GM23248 (cell line): ENCODE measurements around the gene CNTNAP5. TPM values are rescaled to one million over a fixed set of nuclear protein-coding genes. Genes with fewer than 3 reads are reported as not detected.

Experiments used
- DNase-seq: peaks from one replicate; pipeline ENCODE4 v3.0.0-alpha.2; 2015
- H2AFZ ChIP-seq: fragments of 200-600 bp; sonication (generic); 2 replicates; pipeline ENCODE4 v1.6.1; 2016; ENCODE audit warnings: antibody characterized with exemption
- H3F3A ChIP-seq: fragments of 200-600 bp; sonication (generic); 2 replicates; pipeline ENCODE4 v1.6.1; 2016; ENCODE audit warnings: mild to moderate bottlenecking, antibody characterized with exemption, mixed run types; ENCODE audit not compliant: insufficient read depth
- H3K27ac ChIP-seq: fragments of 200-600 bp; sonication (generic); 2 replicates; pipeline ENCODE4 v1.5.1; 2016; ENCODE audit warnings: mild to moderate bottlenecking
- H3K27me3 ChIP-seq: fragments of 200-600 bp; sonication (generic); replicated peaks from 2 replicates; pipeline ENCODE4 v1.6.1; 2016; ENCODE audit warnings: mild to moderate bottlenecking; ENCODE audit not compliant: insufficient read depth
- H3K36me3 ChIP-seq: fragments of 200-600 bp; sonication (generic); 2 replicates; pipeline ENCODE4 v1.6.1; 2016; ENCODE audit warnings: low read depth, mild to moderate bottlenecking
- H3K4me1 ChIP-seq: fragments of 200-600 bp; sonication (generic); 2 replicates; pipeline ENCODE4 v1.6.1; 2016; ENCODE audit warnings: mild to moderate bottlenecking; ENCODE audit not compliant: insufficient read depth
- H3K4me2 ChIP-seq: fragments of 200-600 bp; sonication (generic); one replicate; pipeline ENCODE4 v1.6.1; 2016; ENCODE audit warnings: mild to moderate bottlenecking; ENCODE audit not compliant: unreplicated experiment
- H3K4me3 ChIP-seq: fragments of 200-600 bp; sonication (generic); 2 replicates; pipeline ENCODE4 v1.5.1; 2016; ENCODE audit warnings: mild to moderate bottlenecking
- H3K79me2 ChIP-seq: fragments of 200-600 bp; sonication (generic); 2 replicates; pipeline ENCODE4 v1.6.1; 2016; ENCODE audit warnings: mild to moderate bottlenecking; ENCODE audit not compliant: insufficient read depth
- H3K9ac ChIP-seq: fragments of 200-600 bp; sonication (generic); 2 replicates; pipeline ENCODE4 v1.6.1; 2016; ENCODE audit warnings: mild to moderate bottlenecking
- H3K9me2 ChIP-seq: fragments of 200-600 bp; sonication (generic); 2 replicates; pipeline ENCODE4 v1.6.1; 2016; ENCODE audit warnings: mixed run types, mild to moderate bottlenecking, moderate library complexity; ENCODE audit not compliant: insufficient read depth
- H3K9me3 ChIP-seq: fragments of 200-600 bp; sonication (generic); one replicate; pipeline ENCODE4 v1.6.1; 2017; ENCODE audit warnings: low read depth
- H4K20me1 ChIP-seq: fragments of 200-600 bp; sonication (generic); 2 replicates; pipeline ENCODE4 v1.6.0; 2016; ENCODE audit not compliant: insufficient read depth
- EZH2 ChIP-seq: fragments of 200-600 bp; sonication (generic); IDR thresholded peaks from 2 replicates; pipeline ENCODE4 v1.6.1; 2018; ENCODE audit warnings: antibody characterized with exemption, mild to moderate bottlenecking; ENCODE audit not compliant: insufficient read depth, poor library complexity, severe bottlenecking
- EZH2phosphoT487 ChIP-seq: fragments of 200-600 bp; sonication (generic); IDR thresholded peaks from 2 replicates; pipeline ENCODE4 v1.6.1; 2018; ENCODE audit warnings: antibody characterized with exemption, moderate library complexity, mild to moderate bottlenecking, low read depth; ENCODE audit not compliant: insufficient read depth
- WGBS, 2 experiments: methylation state at CpG; one replicate each; pipeline ENCODE4 v1.1.6; 2015 to 2017; ENCODE audit warnings: low lambda C conversion rate in 2 of 2, low coverage in 1 of 2; ENCODE audit errors: missing lambda C conversion rate in 2 of 2; 5-methylcytosine and 5-hydroxymethylcytosine counted together
- in situ Hi-C: fragments of 300-500 bp; cut with MboI; formaldehyde crosslinking; loops from 2 replicates; pipeline ENCODE4 v1.15.0; 2020
- polyA plus RNA-seq: library from polyadenylated mRNA; unstranded; fragments of >200 nt; fragmentation: Nextera tagmentation; extraction: Ambion mirVana; gene quantifications from 2 replicates; pipeline ENCODE4 v1.2.1, GENCODE V29; 2016
- total RNA-seq: library from RNA; depleted of rRNA; stranded (reverse); fragments of >200 nt; shearing (Covaris generic); gene quantifications from 2 replicates; pipeline ENCODE4 v1.2.3, GENCODE V29; 2014

The CNTNAP5 gene
- total and polyA plus RNA-seq, 2 experiments from 2014 or later, result not detected

GRCh38 chr2:124571836-124572235 lies 546.7 kb downstream of the CNTNAP5 start:
- TF ChIP-seq EZH2 (no peak), EZH2phosphoT487 (no peak)
- no peaks in the 10 kb centered on the region for H3K79me2 ChIP-seq
- H2AFZ ChIP-seq, result no peak overlapping the region
- no peaks in the 10 kb centered on the region for H3F3A ChIP-seq
- H3K9me3 ChIP-seq, result no peaks in the 10 kb centered on the region
- H3K9me2 ChIP-seq, result no peaks in the 10 kb centered on the region
- no peaks in the 10 kb centered on the region for H3K36me3 ChIP-seq
- H4K20me1 ChIP-seq, result no peaks in the 10 kb centered on the region
- H3K27ac ChIP-seq, result no peak overlapping the region
- WGBS, 2 experiments, result 26 to 29% methylated on average over 3 of the region's 3 CpGs
- in situ Hi-C loops, result no loop called here
- no peaks in the 10 kb centered on the region for H3K4me1 ChIP-seq
- no peak overlapping the region for H3K4me2 ChIP-seq
- H3K9ac ChIP-seq, result no peak overlapping the region
- no peak for DNase-seq
- H3K4me3 ChIP-seq, result no peak overlapping the region
- H3K27me3 ChIP-seq, result no peaks in the 10 kb centered on the region

- H3K27ac ChIP-seq, result no peak overlapping the region
- H3K9me2 ChIP-seq, result no peaks in the 10 kb centered on the region
- H3K27me3 ChIP-seq, result no peaks in the 10 kb centered on the region
- no peaks in the 10 kb centered on the region for H3F3A ChIP-seq
- H3K4me1 ChIP-seq, result no peaks in the 10 kb centered on the region
- H3K9ac ChIP-seq, result no peak overlapping the region
- in situ Hi-C loops, result no loop called here
- no peak overlapping the region for H2AFZ ChIP-seq
- H4K20me1 ChIP-seq, result no peaks in the 10 kb centered on the region
- 22 to 36% methylated on average over 1 of the region's 1 CpG for WGBS, 2 experiments
- TF ChIP-seq EZH2phosphoT487 (no peak), EZH2 (no peak)
- no peak overlapping the region for H3K4me3 ChIP-seq
- no peaks in the 10 kb centered on the region for H3K79me2 ChIP-seq
- H3K9me3 ChIP-seq, result no peaks in the 10 kb centered on the region
- DNase-seq, result no peak
- H3K36me3 ChIP-seq, result no peaks in the 10 kb centered on the region
- H3K4me2 ChIP-seq, result no peak overlapping the region
Observed at GRCh38 chr2:124572934-124573634, 548.0 kb downstream of the CNTNAP5 start.

- Histone ChIP-seq H3K79me2 (no peaks in the 10 kb centered on the region), H4K20me1 (no peaks in the 10 kb centered on the region), H3K9me3 (no peaks in the 10 kb centered on the region), H3K9me2 (no peaks in the 10 kb centered on the region), H3K36me3 (no peaks in the 10 kb centered on the region), H3K4me1 (no peaks in the 10 kb centered on the region), H3K27ac (no peak overlapping the region), H2AFZ (no peak overlapping the region), H3K27me3 (no peaks in the 10 kb centered on the region), H3K4me2 (no peak overlapping the region), H3F3A (no peaks in the 10 kb centered on the region), H3K4me3 (no peak overlapping the region), H3K9ac (no peak overlapping the region)
- WGBS, 2 experiments, result 18 to 27% methylated on average over 2 of the region's 2 CpGs
- no peak for DNase-seq
- in situ Hi-C loops, result no loop called here
- no peak for TF ChIP-seq EZH2phosphoT487
- no peak for TF ChIP-seq EZH2
Observed at GRCh38 chr2:124575497-124575896, 550.4 kb downstream of the CNTNAP5 start.

- Histone ChIP-seq H3K4me3 (no peak overlapping the region), H3K4me1 (no peaks in the 10 kb centered on the region), H3K36me3 (no peaks in the 10 kb centered on the region), H3K9me2 (no peaks in the 10 kb centered on the region), H3F3A (no peaks in the 10 kb centered on the region), H3K9ac (no peak overlapping the region), H3K27me3 (no peaks in the 10 kb centered on the region), H2AFZ (no peak overlapping the region), H3K27ac (no peak overlapping the region), H3K4me2 (no peak overlapping the region), H3K9me3 (no peaks in the 10 kb centered on the region), H3K79me2 (no peaks in the 10 kb centered on the region), H4K20me1 (no peaks in the 10 kb centered on the region)
- TF ChIP-seq EZH2phosphoT487 (no peak), EZH2 (no peak)
- no peak for DNase-seq
- in situ Hi-C loops, result no loop called here
- 0 to 2% methylated on average over 4 of the region's 4 CpGs for WGBS, 2 experiments
Observed at GRCh38 chr2:124580263-124580662, 555.2 kb downstream of the CNTNAP5 start.

GRCh38 chr2:124582387-124582786 lies 557.3 kb downstream of the CNTNAP5 start:
- Histone ChIP-seq H3K9me3 (no peaks in the 10 kb centered on the region), H3K79me2 (no peaks in the 10 kb centered on the region), H3K4me3 (no peak overlapping the region), H3K27me3 (no peaks in the 10 kb centered on the region), H3K4me2 (no peak overlapping the region), H3K9ac (no peak overlapping the region), H3K36me3 (no peaks in the 10 kb centered on the region), H3K4me1 (no peaks in the 10 kb centered on the region), H2AFZ (no peak overlapping the region), H3K27ac (no peak overlapping the region), H4K20me1 (no peaks in the 10 kb centered on the region), H3F3A (no peaks in the 10 kb centered on the region), H3K9me2 (no peaks in the 10 kb centered on the region)
- in situ Hi-C loops, result no loop called here
- no peak for DNase-seq
- TF ChIP-seq EZH2 (no peak), EZH2phosphoT487 (no peak)
